HepG2 (cell line): ENCODE results near the gene IP6K1. TPM values are rescaled to one million over a fixed set of nuclear protein-coding genes. Genes with fewer than 3 reads are reported as not detected.

Experiments
- MBNL3 ChIP-seq: fragments of 250-450 bp; sonication (Bioruptor Pico); conservative IDR thresholded peaks from 2 replicates; pipeline ENCODE4 v1.8.0; 2022; ENCODE audit warnings: mild to moderate bottlenecking, inconsistent platforms
- NCOA2 ChIP-seq: sonication (generic); formaldehyde crosslinking; IDR thresholded peaks from 2 replicates; pipeline ENCODE4 v1.8.0; 2022; ENCODE audit warnings: inconsistent platforms
- RXRA ChIP-seq: sonication (generic); formaldehyde crosslinking; IDR thresholded peaks from 2 replicates; pipeline ENCODE4 v1.5.1; 2020; ENCODE audit warnings: missing genetic modification reagents
- SAFB2 ChIP-seq: sonication (generic); formaldehyde crosslinking; IDR thresholded peaks from 2 replicates; pipeline ENCODE4 v1.5.1; 2020; ENCODE audit warnings: missing genetic modification reagents, low read depth, mild to moderate bottlenecking, borderline replicate concordance
- TCF7L2 ChIP-seq: IDR thresholded peaks from 2 replicates; pipeline ENCODE4 v1.6.1; 2011; ENCODE audit warnings: mild to moderate bottlenecking, low read depth, low read length, moderate library complexity
- XRCC5 ChIP-seq: fragments of 200-400 bp; formaldehyde crosslinking; optimal IDR thresholded peaks from 2 replicates; pipeline ENCODE3; 2017; ENCODE audit warnings: mild to moderate bottlenecking, low read length
- ZBTB40 ChIP-seq, 2 experiments: fragments of 450-650 bp in 1 of 2; sonication (generic) in 1 of 2; formaldehyde crosslinking in 1 of 2; IDR thresholded peaks; 2 replicates each; pipeline versions ENCODE4 v1.6.1 to v1.8.0; 2016 to 2022; ENCODE audit warnings: antibody characterized with exemption in 1 of 2, mild to moderate bottlenecking in 1 of 2, missing genetic modification reagents in 1 of 2
- ZNF225 ChIP-seq: sonication (generic); formaldehyde crosslinking; IDR thresholded peaks from 2 replicates; pipeline ENCODE4 v1.4.0; 2020; ENCODE audit warnings: mild to moderate bottlenecking, missing genetic modification reagents
- ZNF713 ChIP-seq: sonication (generic); formaldehyde crosslinking; IDR thresholded peaks from 2 replicates; pipeline ENCODE4 v1.4.0; 2020; ENCODE audit warnings: mild to moderate bottlenecking, missing genetic modification reagents
- ZNF724P ChIP-seq: sonication (generic); formaldehyde crosslinking; IDR thresholded peaks from 2 replicates; pipeline ENCODE4 v1.8.0; 2022; ENCODE audit warnings: missing genetic modification reagents, borderline replicate concordance
- ZNF883 ChIP-seq: sonication (generic); formaldehyde crosslinking; IDR thresholded peaks from 2 replicates; pipeline ENCODE4 v1.5.1; 2020; ENCODE audit warnings: mild to moderate bottlenecking, missing genetic modification reagents; ENCODE audit errors: not compliant biosample characterization
- polyA plus RNA-seq, 8 experiments: library from polyadenylated mRNA; depleted of rRNA in 3 of 8; stranded (reverse) in 7 of 8; unstranded in 1 of 8; fragments of >200 nt; fragmentation: Illumina TruSeq in 4 of 8; extraction: Trizol in 4 of 8; gene quantifications; 2 replicates each; pipeline versions ENCODE4 v1.2.1 to v1.2.3, GENCODE V29; 2011 to 2016; ENCODE audit warnings: low read depth in 4 of 8, missing spikeins in 1 of 8, mixed read lengths in 1 of 8; ENCODE audit not compliant: insufficient read depth in 1 of 8
- total RNA-seq, 5 experiments: library from RNA; depleted of rRNA; stranded (reverse); fragments of >200 nt; fragmentation: Illumina TruSeq; extraction: Trizol; gene quantifications; 2 replicates each; pipeline ENCODE4 v1.2.3, GENCODE V29; 2016; ENCODE audit warnings: low read depth in 1 of 5
- TF ChIP-seq, protein P1 (sequence below): IDR thresholded peaks from 2 replicates; pipeline ENCODE4 v1.6.1; 2016; ENCODE audit warnings: mild to moderate bottlenecking
- TF ChIP-seq, protein P2 (sequence below): sonication (generic); formaldehyde crosslinking; IDR thresholded peaks from 2 replicates; pipeline ENCODE4 v1.5.0; 2020; ENCODE audit warnings: mild to moderate bottlenecking, missing genetic modification reagents, borderline replicate concordance

The IP6K1 gene
- total and polyA plus RNA-seq, 2 of the 13 experiments (the other 11 are each of a cell fraction or from before 2014, with no cell fraction given) = 17.7 to 29.7 TPM

DNA sequence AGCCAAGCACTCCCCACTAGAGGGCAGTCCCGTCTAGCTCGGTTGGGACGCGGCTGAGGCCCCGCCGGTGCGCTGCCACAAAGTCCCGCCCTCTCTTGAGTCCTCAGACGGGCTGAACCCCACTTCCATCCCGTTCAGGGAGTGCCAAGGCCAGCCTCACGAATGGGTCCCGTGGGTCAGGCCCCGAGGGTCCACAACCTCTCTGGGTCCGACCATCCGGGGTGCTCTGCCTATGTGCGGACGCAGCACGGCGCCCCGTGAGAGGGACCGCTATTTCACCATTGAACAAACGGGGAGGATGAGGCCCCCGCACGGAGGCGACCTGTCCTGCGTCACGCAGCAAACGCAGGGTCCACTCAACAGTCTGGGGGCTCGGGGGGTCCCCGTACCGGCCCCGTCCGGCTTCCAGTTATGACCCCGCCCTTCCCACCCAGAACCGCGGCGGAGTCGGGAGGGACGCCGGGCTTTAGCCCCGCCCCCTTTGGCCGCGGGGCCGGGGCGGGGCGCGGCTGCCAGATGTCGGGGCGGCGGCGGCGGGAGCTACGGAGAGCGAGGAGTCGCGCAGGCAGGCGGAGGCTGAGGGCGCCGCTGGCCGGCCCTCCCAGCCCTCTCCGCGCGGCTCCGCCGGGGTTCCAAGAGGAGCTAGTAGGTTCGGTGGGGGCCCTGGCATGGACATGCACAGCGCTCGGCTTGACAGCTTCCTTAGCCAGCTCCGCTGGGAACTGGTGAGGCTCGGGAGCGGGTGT is 16.6 kb upstream of the IP6K1 start, which contains the start of gene INKA1 (continued):
- 0 out of 2 replicates have a peak, but pooled peaks have one; percentile 52 for TF ChIP-seq ZNF713 (CRISPR knock-in tag)
- TF ChIP-seq NCOA2 (CRISPR knock-in tag) = 0 out of 2 replicates have a peak, but pooled peaks have one; percentile 10
- peak; percentile 76; the same call in 1 of the 2 replicates for TF ChIP-seq SAFB2 (CRISPR knock-in tag)
- peak; percentile 69 for TF ChIP-seq ZNF883 (CRISPR knock-in tag)
- peak; percentile 62; the same call in 1 of the 2 replicates for TF ChIP-seq ZNF225
- 0 out of 2 replicates have a peak, but pooled peaks have one; percentile 75 for TF ChIP-seq ZNF724P (CRISPR knock-in tag)
- no peak for TF ChIP-seq ZBTB40 (IDR thresholded peaks at IDR 0.05)
- peak; percentile 13; the same call in 1 of the 2 replicates for TF ChIP-seq ZBTB40 (CRISPR knock-in tag; IDR thresholded peaks at IDR 0.05)
- peak; percentile 67; the same call in 1 of the 2 replicates for TF ChIP-seq RXRA (CRISPR knock-in tag)
- TF ChIP-seq TCF7L2 = no peak
- TF ChIP-seq, protein P1, sequence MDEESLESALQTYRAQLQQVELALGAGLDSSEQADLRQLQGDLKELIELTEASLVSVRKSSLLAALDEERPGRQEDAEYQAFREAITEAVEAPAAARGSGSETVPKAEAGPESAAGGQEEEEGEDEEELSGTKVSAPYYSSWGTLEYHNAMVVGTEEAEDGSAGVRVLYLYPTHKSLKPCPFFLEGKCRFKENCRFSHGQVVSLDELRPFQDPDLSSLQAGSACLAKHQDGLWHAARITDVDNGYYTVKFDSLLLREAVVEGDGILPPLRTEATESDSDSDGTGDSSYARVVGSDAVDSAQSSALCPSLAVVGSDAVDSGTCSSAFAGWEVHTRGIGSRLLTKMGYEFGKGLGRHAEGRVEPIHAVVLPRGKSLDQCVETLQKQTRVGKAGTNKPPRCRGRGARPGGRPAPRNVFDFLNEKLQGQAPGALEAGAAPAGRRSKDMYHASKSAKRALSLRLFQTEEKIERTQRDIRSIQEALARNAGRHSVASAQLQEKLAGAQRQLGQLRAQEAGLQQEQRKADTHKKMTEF (CRISPR knock-in tag) = peak; percentile 14; the same call in 1 of the 2 replicates
- peak; percentile 82 for TF ChIP-seq XRCC5
- TF ChIP-seq, protein P2, sequence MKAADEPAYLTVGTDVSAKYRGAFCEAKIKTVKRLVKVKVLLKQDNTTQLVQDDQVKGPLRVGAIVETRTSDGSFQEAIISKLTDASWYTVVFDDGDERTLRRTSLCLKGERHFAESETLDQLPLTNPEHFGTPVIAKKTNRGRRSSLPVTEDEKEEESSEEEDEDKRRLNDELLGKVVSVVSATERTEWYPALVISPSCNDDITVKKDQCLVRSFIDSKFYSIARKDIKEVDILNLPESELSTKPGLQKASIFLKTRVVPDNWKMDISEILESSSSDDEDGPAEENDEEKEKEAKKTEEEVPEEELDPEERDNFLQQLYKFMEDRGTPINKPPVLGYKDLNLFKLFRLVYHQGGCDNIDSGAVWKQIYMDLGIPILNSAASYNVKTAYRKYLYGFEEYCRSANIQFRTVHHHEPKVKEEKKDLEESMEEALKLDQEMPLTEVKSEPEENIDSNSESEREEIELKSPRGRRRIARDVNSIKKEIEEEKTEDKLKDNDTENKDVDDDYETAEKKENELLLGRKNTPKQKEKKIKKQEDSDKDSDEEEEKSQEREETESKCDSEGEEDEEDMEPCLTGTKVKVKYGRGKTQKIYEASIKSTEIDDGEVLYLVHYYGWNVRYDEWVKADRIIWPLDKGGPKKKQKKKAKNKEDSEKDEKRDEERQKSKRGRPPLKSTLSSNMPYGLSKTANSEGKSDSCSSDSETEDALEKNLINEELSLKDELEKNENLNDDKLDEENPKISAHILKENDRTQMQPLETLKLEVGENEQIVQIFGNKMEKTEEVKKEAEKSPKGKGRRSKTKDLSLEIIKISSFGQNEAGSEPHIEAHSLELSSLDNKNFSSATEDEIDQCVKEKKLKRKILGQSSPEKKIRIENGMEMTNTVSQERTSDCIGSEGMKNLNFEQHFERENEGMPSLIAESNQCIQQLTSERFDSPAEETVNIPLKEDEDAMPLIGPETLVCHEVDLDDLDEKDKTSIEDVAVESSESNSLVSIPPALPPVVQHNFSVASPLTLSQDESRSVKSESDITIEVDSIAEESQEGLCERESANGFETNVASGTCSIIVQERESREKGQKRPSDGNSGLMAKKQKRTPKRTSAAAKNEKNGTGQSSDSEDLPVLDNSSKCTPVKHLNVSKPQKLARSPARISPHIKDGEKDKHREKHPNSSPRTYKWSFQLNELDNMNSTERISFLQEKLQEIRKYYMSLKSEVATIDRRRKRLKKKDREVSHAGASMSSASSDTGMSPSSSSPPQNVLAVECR (CRISPR knock-in tag) = peak; percentile 83; the same call in 1 of the 2 replicates
- no peak for TF ChIP-seq MBNL3
